NCI-H2107 treated with DMSO at 0.1 percent for 48 hours (cell line): ENCODE results near the gene RRP8.

ENCODE experiments used
- DNase-seq: peaks from one replicate; lab custom pipeline; 2025; ENCODE audit not compliant: unreplicated experiment; lab: John Stamatoyannopoulos, UW

The RRP8 gene

GRCh38 chr11:6570691-6571427, 32.6 kb downstream of the RRP8 start:
- no peak for DNase-seq

- no peak for DNase-seq
Measured at GRCh38 chr11:6569706-6570105, 33.7 kb downstream of the RRP8 start.

- no peak for DNase-seq
Measured at GRCh38 chr11:6568191-6568918, 35.1 kb downstream of the RRP8 start.

- no peak for DNase-seq
Measured at GRCh38 chr11:6567371-6567745, 36.1 kb downstream of the RRP8 start.

GRCh38 chr11:6566704-6567370, 36.6 kb downstream of the RRP8 start:
- no peak for DNase-seq

GRCh38 chr11:6565988-6566703, 37.3 kb downstream of the RRP8 start:
- DNase-seq = no peak

GRCh38 chr11:6565325-6565724, 38.1 kb downstream of the RRP8 start:
- no peak for DNase-seq

- DNase-seq = no peak
Measured at GRCh38 chr11:6563667-6564066, 39.7 kb downstream of the RRP8 start.

- no peak for DNase-seq
Measured at GRCh38 chr11:6563121-6563619, 40.2 kb downstream of the RRP8 start.

- DNase-seq = no peak
Measured at GRCh38 chr11:6561288-6561687, 42.1 kb downstream of the RRP8 start.

GRCh38 chr11:6559369-6559768, 44.0 kb downstream of the RRP8 start:
- no peak for DNase-seq

GRCh38 chr11:6557761-6558674, 45.4 kb downstream of the RRP8 start:
- DNase-seq = no peak

- no peak for DNase-seq
Measured at GRCh38 chr11:6557063-6557462, 46.4 kb downstream of the RRP8 start.

- no peak for DNase-seq
Measured at GRCh38 chr11:6556139-6556949, 47.1 kb downstream of the RRP8 start.

GRCh38 chr11:6554828-6555706, 48.3 kb downstream of the RRP8 start:
- DNase-seq = no peak

- no peak for DNase-seq
Measured at GRCh38 chr11:6553634-6554033, 49.8 kb downstream of the RRP8 start.

- no peak for DNase-seq
Measured at GRCh38 chr11:6548641-6549040, 54.8 kb downstream of the RRP8 start.

- no peak for DNase-seq
Measured at GRCh38 chr11:6548121-6548520, 55.3 kb downstream of the RRP8 start.
